HL-60 (cell line): ENCODE results near the gene AFM.

Experiments used
- DNase-seq, 2 experiments: peaks; one replicate each; pipeline ENCODE4 v3.0.0-alpha.2; 2010 to 2020; ENCODE audit warnings: low read depth in 1 of 2, low spot score in 1 of 2
- H3K27ac ChIP-seq: fragments of 250-450 bp; sonication (Bioruptor Pico); replicated peaks from 2 replicates; pipeline ENCODE4 v1.5.1; 2020; ENCODE audit warnings: mild to moderate bottlenecking, moderate library complexity
- H3K27me3 ChIP-seq: fragments of 250-450 bp; sonication (Bioruptor Pico); 2 replicates; pipeline ENCODE4 v1.5.1; 2021; ENCODE audit warnings: mild to moderate bottlenecking, moderate library complexity; ENCODE audit not compliant: insufficient read depth, poor library complexity, severe bottlenecking
- H3K4me3 ChIP-seq: replicated peaks from 2 replicates; pipeline ENCODE4 v1.5.1; 2011; ENCODE audit warnings: mild to moderate bottlenecking, control low read depth, low read length; ENCODE audit not compliant: insufficient read depth
- GABPA ChIP-seq: IDR thresholded peaks from 2 replicates; pipeline ENCODE4 v1.6.1; 2012; ENCODE audit warnings: low read depth
- POLR2AphosphoS5 ChIP-seq: IDR thresholded peaks from 2 replicates; pipeline ENCODE4 v1.6.1; 2012; ENCODE audit warnings: low read depth
- REST ChIP-seq: IDR thresholded peaks from 2 replicates; pipeline ENCODE4 v1.6.1; 2012; ENCODE audit warnings: low read depth; ENCODE audit not compliant: insufficient replicate concordance
- SPI1 ChIP-seq: IDR thresholded peaks from 2 replicates; pipeline ENCODE4 v1.6.1; 2012; ENCODE audit warnings: low read depth, mild to moderate bottlenecking, borderline replicate concordance
- TF ChIP-seq, protein P1 (sequence below): IDR thresholded peaks from one replicate; pipeline ENCODE4 v1.5.1; 2011; ENCODE audit warnings: low read length, control low read depth, inconsistent platforms; ENCODE audit not compliant: insufficient read depth

The AFM gene

DNA sequence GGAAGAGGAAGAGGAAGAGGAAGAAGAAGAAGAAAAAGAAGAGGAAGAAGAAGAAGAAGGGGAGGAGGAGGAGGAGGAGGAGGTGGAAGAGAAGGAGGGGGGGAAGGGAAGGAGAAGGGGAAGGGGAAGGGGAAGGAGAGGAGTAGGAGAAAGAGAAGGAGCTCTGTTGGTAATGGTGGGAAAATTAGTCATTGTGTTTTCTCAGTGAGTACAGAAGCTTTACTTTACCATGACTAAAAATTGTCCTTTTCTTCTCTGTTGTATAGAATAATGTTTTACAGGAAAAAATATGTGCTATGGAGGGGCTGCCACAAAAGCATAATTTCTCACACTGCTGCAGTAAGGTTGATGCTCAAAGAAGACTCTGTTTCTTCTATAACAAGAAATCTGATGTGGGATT lies 4.1 kb downstream of the AFM start:
- DNase-seq: no peak
- H3K27ac ChIP-seq: no peak overlapping the region
- H3K4me3 ChIP-seq: no peak overlapping the region
- TF ChIP-seq, protein P1, sequence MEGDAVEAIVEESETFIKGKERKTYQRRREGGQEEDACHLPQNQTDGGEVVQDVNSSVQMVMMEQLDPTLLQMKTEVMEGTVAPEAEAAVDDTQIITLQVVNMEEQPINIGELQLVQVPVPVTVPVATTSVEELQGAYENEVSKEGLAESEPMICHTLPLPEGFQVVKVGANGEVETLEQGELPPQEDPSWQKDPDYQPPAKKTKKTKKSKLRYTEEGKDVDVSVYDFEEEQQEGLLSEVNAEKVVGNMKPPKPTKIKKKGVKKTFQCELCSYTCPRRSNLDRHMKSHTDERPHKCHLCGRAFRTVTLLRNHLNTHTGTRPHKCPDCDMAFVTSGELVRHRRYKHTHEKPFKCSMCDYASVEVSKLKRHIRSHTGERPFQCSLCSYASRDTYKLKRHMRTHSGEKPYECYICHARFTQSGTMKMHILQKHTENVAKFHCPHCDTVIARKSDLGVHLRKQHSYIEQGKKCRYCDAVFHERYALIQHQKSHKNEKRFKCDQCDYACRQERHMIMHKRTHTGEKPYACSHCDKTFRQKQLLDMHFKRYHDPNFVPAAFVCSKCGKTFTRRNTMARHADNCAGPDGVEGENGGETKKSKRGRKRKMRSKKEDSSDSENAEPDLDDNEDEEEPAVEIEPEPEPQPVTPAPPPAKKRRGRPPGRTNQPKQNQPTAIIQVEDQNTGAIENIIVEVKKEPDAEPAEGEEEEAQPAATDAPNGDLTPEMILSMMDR: no peak
- TF ChIP-seq POLR2AphosphoS5 (no peak), SPI1 (no peak), GABPA (no peak), REST (no peak)
- no peaks in the 10 kb centered on the region for H3K27me3 ChIP-seq

DNA sequence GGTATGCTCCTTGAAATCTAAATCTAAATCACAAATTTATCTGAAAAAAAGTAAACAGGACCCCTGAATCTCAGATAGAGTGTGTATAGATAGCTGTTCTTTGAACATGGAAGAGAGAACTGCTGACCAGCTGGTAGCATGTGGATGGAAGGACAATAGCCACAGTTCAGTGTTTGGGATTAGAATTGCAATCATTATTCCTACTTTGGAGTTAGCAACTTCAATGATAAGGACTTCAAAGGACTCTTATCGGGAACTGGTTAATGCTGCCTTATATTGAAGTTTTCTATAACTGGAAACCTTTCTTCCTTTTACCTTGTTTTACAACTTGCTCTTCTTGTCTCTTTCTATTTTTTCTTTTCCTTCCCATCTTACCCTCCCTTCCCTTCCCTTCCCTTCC lies 5.0 kb downstream of the AFM start:
- DNase-seq: no peak
- no peak for TF ChIP-seq REST
- TF ChIP-seq, protein P1: no peak
- no peak for TF ChIP-seq POLR2AphosphoS5
- no peak for TF ChIP-seq SPI1
- no peak for TF ChIP-seq GABPA
- Histone ChIP-seq H3K27ac (no peak overlapping the region), H3K27me3 (no peaks in the 10 kb centered on the region), H3K4me3 (no peak overlapping the region)

- Histone ChIP-seq H3K4me3 (no peak overlapping the region), H3K27me3 (no peaks in the 10 kb centered on the region), H3K27ac (no peak overlapping the region)
- no peak for TF ChIP-seq POLR2AphosphoS5
- TF ChIP-seq REST: no peak
- TF ChIP-seq GABPA: no peak
- TF ChIP-seq, protein P1: no peak
- no peak for TF ChIP-seq SPI1
- no peak for DNase-seq
Observed at GRCh38 chr4:73487233-73487632, 5.7 kb downstream of the AFM start.
